Gastrocnemius medialis (tissue), 4 donors: ENCODE measurements around the gene SLC35G1. TPM values are rescaled to one million over a fixed set of nuclear protein-coding genes. Genes with fewer than 3 reads are reported as not detected.
A peak's percentile ranks its signal among the peaks of the same experiment; 100 is the strongest.

Source experiments
- ATAC-seq, 2 donors: fragments of 150-250 bp; one replicate each; pipeline ENCODE4 v1.9.1; 2016
- DNase-seq, 2 donors: peaks; one replicate each; pipeline ENCODE4 v3.0.0-alpha.2; 2019
- H3K27ac ChIP-seq, 4 donors: fragments of 200-600 bp; sonication (generic); 1 replicate in 1 of 4; 2 replicates in 3 of 4; pipeline ENCODE4 v1.5.1; 2016 to 2018; ENCODE audit warnings: mild to moderate bottlenecking in 2 of 4, moderate library complexity in 1 of 4
- H3K27me3 ChIP-seq, 3 donors: fragments of 200-600 bp; sonication (generic) in 2 of 3; 1 replicate in 1 of 3; 2 replicates in 2 of 3; pipeline versions ENCODE4 v1.5.1 to v1.6.0; 2016 to 2019; ENCODE audit warnings: mild to moderate bottlenecking in 1 of 3, moderate library complexity in 1 of 3
- H3K36me3 ChIP-seq, 2 donors: fragments of 200-600 bp; sonication (generic) in 1 of 2; one replicate each; pipeline ENCODE4 v1.5.1; 2017 to 2018
- H3K4me1 ChIP-seq, 2 donors: fragments of 200-600 bp; sonication (generic) in 1 of 2; one replicate each; pipeline ENCODE4 v1.5.1; 2016 to 2017; ENCODE audit warnings: mild to moderate bottlenecking in 2 of 2
- H3K4me3 ChIP-seq, 4 donors: fragments of 200-600 bp; sonication (generic) in 3 of 4; 1 replicate in 1 of 4; 2 replicates in 3 of 4; pipeline ENCODE4 v1.5.1; 2016 to 2019; ENCODE audit warnings: mild to moderate bottlenecking in 2 of 4
- H3K9me3 ChIP-seq, 3 donors: fragments of 200-600 bp; sonication (generic) in 2 of 3; 1 replicate in 1 of 3; 2 replicates in 2 of 3; pipeline ENCODE4 v1.5.1; 2016 to 2019
- POLR2A ChIP-seq, 2 donors: fragments of 450-650 bp; IDR thresholded peaks; one replicate each; pipeline ENCODE4 v1.6.1; 2017; ENCODE audit warnings: antibody characterized with exemption in 2 of 2, mild to moderate bottlenecking in 2 of 2, moderate library complexity in 2 of 2
- in situ Hi-C, 4 donors: fragments of 200-750 bp; cut with MboI; loops; one replicate each; pipeline versions ENCODE4 v1.15.0 to v1.8.0; 2017; ENCODE audit warnings: low sequenced_read_pairs in 4 of 4
- intact Hi-C: fragments of 100-400 bp; cut with DNase I; formaldehyde crosslinking; loops from one replicate; pipeline ENCODE4 v1.15.1; 2023; ENCODE audit warnings: low total_unique reads
- total RNA-seq, 4 donors: library from RNA; depleted of rRNA; stranded (reverse); fragments of >200 nt; gene quantifications; one replicate each; pipeline versions ENCODE4 v1.1.0 to v1.2.3, GENCODE V29; 2016
- TF ChIP-seq, protein P1 (sequence below), 5 experiments: fragments of 450-650 bp in 3 of 5; fragments of 200-600 bp in 2 of 5; sonication (generic) in 2 of 5; IDR thresholded peaks in 4 of 5; conservative IDR thresholded peaks in 1 of 5; 1 replicate in 4 of 5; 2 replicates in 1 of 5; pipeline ENCODE4 v1.5.1; 2016 to 2019; ENCODE audit warnings: antibody characterized with exemption in 5 of 5, mild to moderate bottlenecking in 3 of 5, moderate library complexity in 3 of 5

Gene SLC35G1
- total RNA-seq, 4 donors from 2014 or later = 0.78 to 3.4 (median 0.97) TPM

DNA sequence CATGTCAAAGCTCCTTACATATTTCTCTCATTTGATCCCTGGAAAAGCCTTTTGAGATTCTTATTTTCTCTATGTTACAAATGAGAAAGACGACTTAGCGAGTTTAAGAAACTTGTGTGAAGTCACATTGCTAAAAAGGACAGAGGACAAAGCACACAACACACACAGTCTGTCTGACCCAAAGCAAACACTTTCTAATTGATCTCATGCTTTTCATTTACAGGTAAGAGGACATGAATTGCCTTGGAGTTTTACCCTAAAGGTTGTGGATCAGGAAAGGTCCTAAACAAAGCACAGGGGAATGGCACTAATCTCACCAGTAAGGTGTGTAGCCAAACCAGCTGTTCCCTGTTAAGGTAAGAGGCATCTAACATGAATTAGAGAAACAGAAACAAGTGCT, 18.7 kb downstream of the SLC35G1 start:
- H3K4me3 ChIP-seq = no peak overlapping the region
- TF ChIP-seq, protein P1, sequence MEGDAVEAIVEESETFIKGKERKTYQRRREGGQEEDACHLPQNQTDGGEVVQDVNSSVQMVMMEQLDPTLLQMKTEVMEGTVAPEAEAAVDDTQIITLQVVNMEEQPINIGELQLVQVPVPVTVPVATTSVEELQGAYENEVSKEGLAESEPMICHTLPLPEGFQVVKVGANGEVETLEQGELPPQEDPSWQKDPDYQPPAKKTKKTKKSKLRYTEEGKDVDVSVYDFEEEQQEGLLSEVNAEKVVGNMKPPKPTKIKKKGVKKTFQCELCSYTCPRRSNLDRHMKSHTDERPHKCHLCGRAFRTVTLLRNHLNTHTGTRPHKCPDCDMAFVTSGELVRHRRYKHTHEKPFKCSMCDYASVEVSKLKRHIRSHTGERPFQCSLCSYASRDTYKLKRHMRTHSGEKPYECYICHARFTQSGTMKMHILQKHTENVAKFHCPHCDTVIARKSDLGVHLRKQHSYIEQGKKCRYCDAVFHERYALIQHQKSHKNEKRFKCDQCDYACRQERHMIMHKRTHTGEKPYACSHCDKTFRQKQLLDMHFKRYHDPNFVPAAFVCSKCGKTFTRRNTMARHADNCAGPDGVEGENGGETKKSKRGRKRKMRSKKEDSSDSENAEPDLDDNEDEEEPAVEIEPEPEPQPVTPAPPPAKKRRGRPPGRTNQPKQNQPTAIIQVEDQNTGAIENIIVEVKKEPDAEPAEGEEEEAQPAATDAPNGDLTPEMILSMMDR (IDR thresholded peaks at IDR 0.05 in 4 of 5, conservative IDR thresholded peaks at IDR 0.05 in 1 of 5) = no peak
- no peak for TF ChIP-seq POLR2A (IDR thresholded peaks at IDR 0.05)
- H3K36me3 ChIP-seq = no peaks in the 10 kb centered on the region
- H3K27me3 ChIP-seq = no peaks in the 10 kb centered on the region
- peaks cover 0 to 3% of the 10 kb centered on the region in 2 donors for H3K4me1 ChIP-seq
- H3K27ac ChIP-seq = no peak overlapping the region
- no peak for ATAC-seq
- in situ Hi-C loops (no loop called here), intact Hi-C loops (loop anchor here (10.0 kb wide), 1 partner anchor 162 kb away; no protein-coding TSS in a partner anchor)
- H3K9me3 ChIP-seq = no peaks in the 10 kb centered on the region
- no peak for DNase-seq

DNA sequence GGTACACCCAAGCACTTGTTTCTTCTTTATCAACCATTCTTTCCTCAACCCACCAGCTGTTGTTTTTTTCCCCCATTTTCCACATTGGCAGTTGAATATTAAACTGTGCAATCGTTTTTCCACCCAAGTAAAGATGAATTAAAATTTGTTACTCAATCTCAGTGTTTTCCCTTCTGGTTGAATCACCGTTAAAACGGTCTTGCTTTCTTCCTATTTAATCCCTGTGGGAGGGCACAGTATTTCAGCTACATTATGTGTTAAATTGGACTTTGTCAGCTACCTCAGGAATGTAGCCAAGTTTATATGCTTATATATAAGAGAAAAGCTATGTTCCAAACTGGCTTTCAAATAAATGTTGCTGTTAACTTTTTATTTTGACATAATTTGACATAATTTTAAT, 19.9 kb downstream of the SLC35G1 start:
- intact Hi-C loops = loop anchor here (10.0 kb wide), 1 partner anchor 161 kb away; no protein-coding TSS in a partner anchor
- H3K9me3 ChIP-seq = no peaks in the 10 kb centered on the region
- no peak overlapping the region for H3K27ac ChIP-seq
- TF ChIP-seq, protein P1 (IDR thresholded peaks at IDR 0.05 in 4 of 5, conservative IDR thresholded peaks at IDR 0.05 in 1 of 5) = no peak
- no peak for TF ChIP-seq POLR2A (IDR thresholded peaks at IDR 0.05)
- in situ Hi-C loops = no loop called here
- peaks cover 0 to 3% of the 10 kb centered on the region in 2 donors for H3K4me1 ChIP-seq
- ATAC-seq (no peak), DNase-seq (no peak)
- H3K4me3 ChIP-seq = no peak overlapping the region
- H3K27me3 ChIP-seq = no peaks in the 10 kb centered on the region
- no peaks in the 10 kb centered on the region for H3K36me3 ChIP-seq

DNA sequence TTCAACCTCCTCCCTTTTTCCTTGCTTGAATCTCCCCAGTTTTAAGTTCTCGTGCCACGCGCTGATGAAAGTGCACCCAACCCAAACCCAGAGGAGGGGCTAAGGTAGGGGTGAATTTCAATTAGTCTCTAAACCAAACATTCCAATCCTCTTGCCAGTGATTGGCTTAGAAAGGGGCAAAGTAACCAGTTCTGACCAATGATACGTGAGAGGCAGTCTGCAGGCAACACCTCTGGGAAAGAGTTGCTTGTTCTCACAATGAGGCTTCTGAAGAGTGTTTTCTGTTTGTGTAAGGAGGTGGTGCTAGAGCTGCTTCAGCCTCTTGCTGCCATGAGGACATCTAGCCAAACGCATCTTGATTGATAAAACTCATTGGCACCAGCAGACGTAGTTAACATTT, 21.8 kb downstream of the SLC35G1 start:
- H3K4me1 ChIP-seq = peaks cover 0 to 3% of the 10 kb centered on the region in 2 donors
- H3K27me3 ChIP-seq = no peaks in the 10 kb centered on the region
- no peaks in the 10 kb centered on the region for H3K9me3 ChIP-seq
- intact Hi-C loops (loop anchor here (5.0 to 10.0 kb wide), 4 partner anchors 77 to 537 kb away; partner anchors contain the start of gene PLCE1), in situ Hi-C loops (loop anchor here in 3 of 4 donors (5.0 kb wide), 2 partner anchors 402 to 407 kb away; no protein-coding TSS in a partner anchor)
- DNase-seq = no peak
- no peak for TF ChIP-seq POLR2A (IDR thresholded peaks at IDR 0.05)
- TF ChIP-seq, protein P1 (IDR thresholded peaks at IDR 0.05 in 4 of 5, conservative IDR thresholded peaks at IDR 0.05 in 1 of 5) = no peak
- ATAC-seq = no peak
- H3K4me3 ChIP-seq = no peak overlapping the region
- H3K27ac ChIP-seq = no peak overlapping the region
- H3K36me3 ChIP-seq = no peaks in the 10 kb centered on the region

DNA sequence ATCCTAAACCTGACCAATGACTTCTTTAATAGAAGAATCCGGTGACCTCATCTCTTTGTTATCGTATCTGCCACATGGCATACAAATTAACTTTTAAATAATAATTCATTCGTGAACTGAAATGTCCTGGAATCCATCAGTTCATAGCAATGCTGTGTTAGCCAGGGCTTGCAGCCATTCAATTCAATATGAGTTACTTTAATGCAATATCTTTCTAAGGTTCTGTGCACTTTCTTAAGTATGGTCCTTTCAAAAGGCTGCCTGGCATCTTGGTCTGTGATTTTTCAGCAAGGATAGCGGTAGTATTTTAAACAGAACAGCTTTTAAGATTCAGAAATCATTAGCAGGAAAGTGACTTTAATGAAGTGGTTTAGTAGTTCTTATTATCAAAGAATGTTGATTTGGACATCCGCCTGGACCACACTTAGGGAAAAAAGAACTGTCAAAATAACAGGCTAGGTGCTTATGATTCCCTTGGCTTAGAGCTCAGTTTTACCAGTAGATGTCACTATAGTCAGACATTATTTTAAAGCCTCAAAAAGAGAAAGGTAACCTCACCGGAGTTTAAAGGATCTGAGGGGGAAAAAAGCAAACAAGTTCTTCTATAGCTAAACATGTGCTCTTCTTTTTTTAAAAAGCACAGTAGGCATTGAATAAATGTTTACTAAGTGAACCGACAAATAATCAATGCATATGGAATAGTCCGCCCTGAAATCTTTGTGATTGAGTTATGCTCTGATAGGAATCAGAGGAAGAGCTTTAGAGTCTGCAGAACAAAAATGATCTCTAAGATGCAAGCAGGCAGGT, 22.7 kb downstream of the SLC35G1 start:
- Histone ChIP-seq H3K36me3 (no peaks in the 10 kb centered on the region), H3K4me3 (no peak overlapping the region), H3K27ac (no peak overlapping the region), H3K27me3 (no peaks in the 10 kb centered on the region), H3K9me3 (no peaks in the 10 kb centered on the region), H3K4me1 (peaks cover 0 to 3% of the 10 kb centered on the region in 2 donors)
- peak; percentile 80 to 85 for ATAC-seq
- in situ Hi-C loops (loop anchor here in 3 of 4 donors (5.0 kb wide), 2 partner anchors 401 to 406 kb away; no protein-coding TSS in a partner anchor), intact Hi-C loops (loop anchor here (1.0 to 10.0 kb wide), 5 partner anchors 76 to 536 kb away; partner anchors contain the start of gene PLCE1)
- TF ChIP-seq, protein P1 (IDR thresholded peaks at IDR 0.05 in 4 of 5, conservative IDR thresholded peaks at IDR 0.05 in 1 of 5) = peak; percentile 28 to 64 (median 51)
- TF ChIP-seq POLR2A (IDR thresholded peaks at IDR 0.05) = no peak
- no peak for DNase-seq
